Measurements from ENCODE around the gene TUBB2A.
A peak's percentile ranks its signal among the peaks of the same experiment; 100 is the strongest.
"Not testable (repeated sequence)": the region's sequence is repeated elsewhere in the genome, so short reads cannot be mapped to it uniquely, and the experiment has no call there.

The TUBB2A gene

DNA sequence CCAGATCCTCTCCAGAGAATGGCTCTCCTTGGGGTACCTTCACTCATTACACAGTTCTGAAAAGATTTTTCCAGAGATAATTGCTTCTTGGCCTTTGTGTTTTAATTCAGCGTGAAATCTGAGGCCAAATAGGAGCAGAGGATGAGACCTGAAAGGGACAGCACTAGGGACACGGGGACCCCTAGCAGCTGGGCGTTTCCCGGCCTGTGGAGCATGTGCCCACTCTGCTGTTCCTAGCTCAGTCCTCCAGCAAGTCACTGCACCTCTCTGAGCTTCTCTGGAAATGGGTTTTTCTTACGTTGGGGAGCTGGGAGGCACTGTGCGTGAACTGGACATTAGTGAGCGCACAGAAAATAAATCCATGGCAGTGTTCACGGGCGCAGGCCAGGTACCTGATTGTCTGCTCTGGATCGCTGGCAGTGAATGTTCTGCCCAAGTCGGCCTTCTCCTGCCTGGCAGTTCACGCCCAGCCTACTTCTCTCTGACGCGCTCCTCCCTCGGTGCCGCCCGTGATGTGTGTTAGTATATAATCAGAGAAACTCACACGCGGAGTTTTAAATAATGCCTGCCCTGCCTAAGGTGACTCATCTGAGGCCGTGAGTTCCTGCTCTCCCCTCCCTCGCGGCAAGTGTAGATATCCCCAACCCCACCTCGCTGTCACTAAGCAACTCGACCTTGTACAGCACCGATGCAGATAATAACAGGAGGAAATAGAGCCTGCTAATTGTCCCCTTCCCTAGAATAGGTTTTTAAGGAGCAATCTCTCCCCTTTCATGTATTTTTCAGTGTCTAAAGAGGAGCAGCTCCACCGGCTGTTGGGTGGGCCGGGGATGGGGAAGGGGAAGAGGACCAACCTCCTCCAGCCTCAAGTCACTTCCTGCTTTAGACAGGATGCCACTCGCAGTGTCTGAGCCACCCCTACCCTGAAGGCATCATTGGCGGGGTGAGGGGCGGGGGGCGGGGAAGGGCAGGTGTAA is 2.7 kb upstream of the TUBB2A start:
- TF ChIP-seq, protein P1, sequence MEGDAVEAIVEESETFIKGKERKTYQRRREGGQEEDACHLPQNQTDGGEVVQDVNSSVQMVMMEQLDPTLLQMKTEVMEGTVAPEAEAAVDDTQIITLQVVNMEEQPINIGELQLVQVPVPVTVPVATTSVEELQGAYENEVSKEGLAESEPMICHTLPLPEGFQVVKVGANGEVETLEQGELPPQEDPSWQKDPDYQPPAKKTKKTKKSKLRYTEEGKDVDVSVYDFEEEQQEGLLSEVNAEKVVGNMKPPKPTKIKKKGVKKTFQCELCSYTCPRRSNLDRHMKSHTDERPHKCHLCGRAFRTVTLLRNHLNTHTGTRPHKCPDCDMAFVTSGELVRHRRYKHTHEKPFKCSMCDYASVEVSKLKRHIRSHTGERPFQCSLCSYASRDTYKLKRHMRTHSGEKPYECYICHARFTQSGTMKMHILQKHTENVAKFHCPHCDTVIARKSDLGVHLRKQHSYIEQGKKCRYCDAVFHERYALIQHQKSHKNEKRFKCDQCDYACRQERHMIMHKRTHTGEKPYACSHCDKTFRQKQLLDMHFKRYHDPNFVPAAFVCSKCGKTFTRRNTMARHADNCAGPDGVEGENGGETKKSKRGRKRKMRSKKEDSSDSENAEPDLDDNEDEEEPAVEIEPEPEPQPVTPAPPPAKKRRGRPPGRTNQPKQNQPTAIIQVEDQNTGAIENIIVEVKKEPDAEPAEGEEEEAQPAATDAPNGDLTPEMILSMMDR (conservative IDR thresholded peaks at IDR 0.05; ENCODE audit: low read depth): no peak
- CTCF ChIA-PET: interaction anchor here (0.6 kb wide), 1 partner anchor 656 kb away, joined by 3 read pairs; no protein-coding TSS in a partner anchor
- peak overlapping the region; percentile 65 for H3K27ac ChIP-seq
- peak; percentile 73 for DNase-seq (ENCODE audit: low spot score)
- POLR2A ChIA-PET (ENCODE audit: low non-redundant PET): no interaction called here

DNA sequence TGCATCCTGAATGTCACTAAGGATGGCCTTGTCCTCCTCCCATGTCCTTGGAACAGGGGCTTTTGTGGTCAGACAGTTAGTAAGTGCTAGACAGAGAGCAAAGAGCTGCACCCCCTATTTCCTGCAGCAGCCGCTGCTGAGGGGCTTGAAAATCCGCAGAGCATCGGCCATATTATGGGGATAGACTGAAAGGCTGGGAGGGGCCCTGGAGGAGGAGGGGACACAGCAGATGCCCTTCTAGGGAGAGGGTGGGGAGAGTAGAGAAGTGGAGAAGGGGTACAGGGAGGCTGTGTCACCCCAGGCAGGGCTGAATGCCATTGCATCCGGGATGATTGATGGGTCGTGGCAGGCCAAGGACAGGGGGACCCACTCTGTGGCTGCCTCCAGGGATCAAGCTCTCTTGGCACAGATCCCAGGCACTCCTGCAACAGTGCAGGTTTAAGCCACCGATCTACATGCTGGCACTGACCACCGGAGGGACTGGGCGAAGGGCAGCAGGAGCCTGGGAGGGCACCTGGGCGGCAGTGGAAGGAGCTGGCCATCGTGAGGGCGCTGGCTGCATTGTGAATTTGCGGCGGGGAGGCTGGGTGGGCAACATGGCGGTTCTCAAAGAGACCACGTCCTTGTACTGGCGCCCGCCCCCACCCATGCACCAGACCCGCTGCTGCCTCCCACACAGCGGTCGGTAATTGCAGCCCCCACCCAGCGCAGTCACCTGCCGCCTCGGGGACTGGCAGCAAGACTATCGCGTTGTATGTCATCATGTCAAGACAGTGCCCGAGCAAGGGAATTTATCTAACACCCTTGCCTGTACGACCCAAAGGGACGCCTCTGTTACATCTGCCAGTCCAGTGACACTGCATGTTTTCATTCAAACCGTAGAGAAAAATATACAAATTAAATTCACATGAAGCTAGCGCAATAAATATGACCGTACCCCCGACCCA is 887 bp downstream of the TUBB2A start:
- not testable (repeated sequence) for DNase-seq (ENCODE audit: low spot score)
- ChIA-PET POLR2A (ENCODE audit: low non-redundant PET) (interaction anchor here (0.6 to 1.0 kb wide), 5 partner anchors 18 to 642 kb away, joined by 3 to 4 read pairs (median 3); no protein-coding TSS in a partner anchor), CTCF (interaction anchor here (0.6 to 1.1 kb wide), 5 partner anchors 16 to 95 kb away, joined by 3 to 5 read pairs (median 4); no protein-coding TSS in a partner anchor)
- peak overlapping the region; percentile 69 for H3K27ac ChIP-seq

DNA sequence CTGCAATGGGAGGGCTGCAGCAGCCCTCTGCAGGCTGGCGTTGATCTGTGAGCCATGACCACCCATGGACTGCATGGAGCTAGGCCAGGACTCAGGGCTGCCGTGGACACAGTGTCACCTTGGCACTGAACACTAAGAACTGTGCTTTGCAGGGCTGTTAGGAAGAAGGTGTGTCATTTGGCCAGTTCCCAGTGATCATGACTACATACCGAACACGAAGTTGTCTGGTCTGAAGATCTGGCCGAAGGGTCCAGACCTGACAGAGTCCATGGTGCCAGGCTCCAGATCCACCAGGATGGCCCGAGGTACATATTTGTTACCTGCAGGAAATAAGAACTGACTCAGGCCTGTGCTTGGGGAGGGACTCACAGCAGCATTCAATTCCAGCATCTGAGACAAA is 1.9 kb downstream of the TUBB2A start:
- CTCF ChIA-PET: interaction anchor here (0.6 kb wide), 1 partner anchor 29 kb away, joined by 3 read pairs; no protein-coding TSS in a partner anchor
- POLR2A ChIA-PET (ENCODE audit: low non-redundant PET); DNase-seq (ENCODE audit: low spot score): not testable (repeated sequence)
- H3K27ac ChIP-seq: 0 out of 2 replicates have a peak overlapping the region, but pooled peaks have one; percentile 8

DNA sequence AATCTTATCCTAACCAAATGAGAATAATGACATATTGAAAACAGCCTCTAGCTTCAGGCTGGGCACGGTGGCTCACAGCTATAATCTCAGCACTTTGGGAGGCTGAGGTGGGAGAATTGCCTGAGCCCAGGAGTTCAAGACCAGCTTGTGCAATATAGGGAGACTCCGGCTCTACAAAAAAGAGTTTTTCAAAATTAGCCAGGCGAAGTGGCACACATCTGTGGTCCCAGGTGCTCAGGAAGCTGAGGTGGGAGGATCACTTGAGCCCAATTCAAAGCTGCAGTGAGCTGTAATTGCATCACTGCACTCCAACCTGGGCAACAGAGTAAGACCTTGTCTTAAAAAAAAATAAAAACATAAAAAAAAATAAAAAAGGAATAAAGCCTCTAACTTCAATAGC is 4.7 kb downstream of the TUBB2A start:
- CTCF ChIA-PET: interaction anchor here (0.6 kb wide), 1 partner anchor 261 kb away, joined by 9 read pairs; no protein-coding TSS in a partner anchor

DNA sequence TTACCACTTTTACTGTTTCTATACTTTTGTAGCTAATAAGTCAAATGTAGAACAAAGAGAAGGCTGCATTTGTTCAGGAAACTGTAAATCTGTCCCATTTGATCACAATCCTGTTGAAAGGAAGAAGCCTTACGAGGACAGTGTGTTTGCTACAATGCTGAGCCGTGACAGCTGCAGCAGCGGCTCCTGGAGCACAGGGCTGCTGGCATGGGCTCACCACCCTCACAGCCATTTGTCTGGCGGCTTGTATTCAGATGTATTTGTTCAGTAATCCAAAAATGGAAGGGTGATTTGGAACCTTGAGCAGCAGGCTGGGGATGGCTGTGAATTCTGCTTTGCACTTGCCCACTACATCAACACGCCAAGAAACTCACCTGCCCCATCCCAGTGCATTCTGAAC is 5.7 kb downstream of the TUBB2A start:
- CTCF ChIA-PET: no interaction called here
- no peak for DNase-seq (ENCODE audit: low spot score)
- TF ChIP-seq, protein P1 (conservative IDR thresholded peaks at IDR 0.05; ENCODE audit: low read depth): no peak
- POLR2A ChIA-PET (ENCODE audit: low non-redundant PET): no interaction called here
- H3K27ac ChIP-seq: no peak overlapping the region

More for the DNA sequence above, 4.7 kb downstream of the TUBB2A start:
- TF ChIP-seq, protein P1 (conservative IDR thresholded peaks at IDR 0.05; ENCODE audit: low read depth): no peak
- POLR2A ChIA-PET (ENCODE audit: low non-redundant PET): no interaction called here
- no peak for DNase-seq (ENCODE audit: low spot score)
- H3K27ac ChIP-seq: no peak overlapping the region

DNA sequence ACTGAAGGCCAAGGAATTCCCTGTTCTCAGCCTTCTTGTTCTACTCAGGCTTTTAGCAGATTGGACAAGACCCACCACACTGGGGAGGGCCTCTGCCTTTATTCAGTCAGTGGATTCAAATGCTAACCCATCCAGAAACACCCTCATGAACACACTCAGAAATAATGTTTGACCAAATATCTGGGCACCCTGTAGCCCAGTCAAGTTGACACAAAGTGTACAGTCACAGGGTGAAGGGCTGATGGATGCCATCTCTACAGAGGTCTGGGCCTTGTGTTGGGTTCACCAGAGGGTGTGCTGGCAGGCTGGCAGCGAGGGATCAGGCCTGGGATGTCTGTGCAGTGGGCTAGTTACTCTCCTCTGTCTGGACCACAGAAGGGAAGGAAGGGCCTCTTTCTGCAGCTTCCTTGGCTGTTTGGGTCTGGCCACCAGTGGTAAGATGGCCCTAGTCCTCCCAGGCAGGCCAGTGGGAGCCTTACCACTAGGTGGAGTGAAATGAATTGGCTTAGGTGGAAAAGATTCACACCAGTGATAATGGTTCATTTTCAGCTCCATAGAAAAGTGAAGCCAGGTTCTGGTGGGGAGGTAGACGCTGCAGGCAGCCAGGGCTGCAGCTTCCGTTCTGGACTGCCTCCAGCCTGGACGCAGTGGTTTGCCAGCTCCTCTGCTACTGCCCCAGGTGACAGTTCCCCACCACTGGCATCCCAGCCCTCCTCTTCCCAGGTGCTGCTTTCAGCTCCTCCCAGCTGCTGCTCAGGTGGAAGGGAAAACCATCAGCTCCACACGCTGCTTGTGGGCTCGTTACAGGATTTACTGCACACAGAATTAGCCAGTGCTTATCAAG is 9.2 kb downstream of the TUBB2A start:
- DNase-seq (ENCODE audit: low spot score): no peak
- ChIA-PET POLR2A (ENCODE audit: low non-redundant PET) (interaction anchor here (0.6 kb wide), 1 partner anchor 100 kb away, joined by 3 read pairs; no protein-coding TSS in a partner anchor), CTCF (interaction anchor here (0.6 to 1.0 kb wide), 4 partner anchors 9 to 106 kb away, joined by 3 to 4 read pairs (median 4); no protein-coding TSS in a partner anchor)
- no peak overlapping the region for H3K27ac ChIP-seq
- TF ChIP-seq, protein P1 (conservative IDR thresholded peaks at IDR 0.05; ENCODE audit: low read depth): no peak
